ENCODE measurements around the gene KCNK15. TPM values are rescaled to one million over a fixed set of nuclear protein-coding genes. Genes with fewer than 3 reads are reported as not detected.

The KCNK15 gene
- total RNA-seq, 3 donors from 2014 or later (not counting 1 experiment from before 2014, with no cell fraction given): not detected

- peaks cover 9 to 10% of the 10 kb centered on the region in 2 donors for H3K27me3 Mint-ChIP-seq (ENCODE audit: low read depth in 2 of 2)
- intact Hi-C loops (cut with micrococcal nuclease): no loop called here
- WGBS (ENCODE audit: insufficient coverage): 89% methylated on average over 10 of the region's 10 CpGs
- no peak overlapping the region for H3K4me3 ChIP-seq (ENCODE audit: low read length)
- ATAC-seq: no peak
- H3K4me1 Mint-ChIP-seq: peaks cover 8 to 10% of the 10 kb centered on the region in 2 donors
- no peak for DNase-seq
- no peak for TF ChIP-seq CTCF (IDR thresholded peaks at IDR 0.05)
- H3K27ac Mint-ChIP-seq: no peak overlapping the region
- H3K9me3 Mint-ChIP-seq: no peaks in the 10 kb centered on the region
- no peaks in the 10 kb centered on the region for H3K36me3 Mint-ChIP-seq
- no peak overlapping the region for H3K27ac ChIP-seq (ENCODE audit: low read length)
- H3K4me1 ChIP-seq (ENCODE audit: control insufficient read depth, insufficient read depth, low read length): peaks cover 7% of the 10 kb centered on the region
- no peaks in the 10 kb centered on the region for H3K27me3 ChIP-seq (ENCODE audit: control insufficient read depth, insufficient read depth, low read length)
- H3K9me3 ChIP-seq (ENCODE audit: control insufficient read depth, insufficient read depth, low read length): no peaks in the 10 kb centered on the region
- no peak overlapping the region for H3K4me3 Mint-ChIP-seq
- no peaks in the 10 kb centered on the region for H3K36me3 ChIP-seq (ENCODE audit: control insufficient read depth, insufficient read depth, low read length)
Observed at GRCh38 chr20:44717986-44718385, 27.7 kb upstream of the KCNK15 start.

GRCh38 chr20:44719841-44720240 is 25.8 kb upstream of the KCNK15 start:
- H3K36me3 Mint-ChIP-seq: no peaks in the 10 kb centered on the region
- peaks cover 2% of the 10 kb centered on the region for H3K4me1 ChIP-seq (ENCODE audit: control insufficient read depth, insufficient read depth, low read length)
- no peaks in the 10 kb centered on the region for H3K27me3 ChIP-seq (ENCODE audit: control insufficient read depth, insufficient read depth, low read length)
- intact Hi-C loops (cut with micrococcal nuclease): no loop called here
- H3K36me3 ChIP-seq (ENCODE audit: control insufficient read depth, insufficient read depth, low read length): no peaks in the 10 kb centered on the region
- 91% methylated on average over 19 of the region's 19 CpGs for WGBS (ENCODE audit: insufficient coverage)
- H3K4me3 ChIP-seq (ENCODE audit: low read length): no peak overlapping the region
- peaks cover 0 to 10% of the 10 kb centered on the region in 2 donors for H3K4me1 Mint-ChIP-seq
- H3K9me3 ChIP-seq (ENCODE audit: control insufficient read depth, insufficient read depth, low read length): no peaks in the 10 kb centered on the region
- H3K27ac Mint-ChIP-seq: no peak overlapping the region
- no peak overlapping the region for H3K27ac ChIP-seq (ENCODE audit: low read length)
- peaks cover 0 to 6% of the 10 kb centered on the region in 2 donors for H3K27me3 Mint-ChIP-seq (ENCODE audit: low read depth in 2 of 2)
- no peak for TF ChIP-seq CTCF (IDR thresholded peaks at IDR 0.05)
- H3K4me3 Mint-ChIP-seq: no peak overlapping the region
- no peak for ATAC-seq
- H3K9me3 Mint-ChIP-seq: no peaks in the 10 kb centered on the region
- no peak for DNase-seq

GRCh38 chr20:44720621-44720996 is 25.1 kb upstream of the KCNK15 start:
- Histone ChIP-seq H3K4me1 (ENCODE audit: control insufficient read depth, insufficient read depth, low read length) (no peaks in the 10 kb centered on the region), H3K27ac (ENCODE audit: low read length) (no peak overlapping the region), H3K9me3 (ENCODE audit: control insufficient read depth, insufficient read depth, low read length) (no peaks in the 10 kb centered on the region), H3K36me3 (ENCODE audit: control insufficient read depth, insufficient read depth, low read length) (no peaks in the 10 kb centered on the region), H3K4me3 (ENCODE audit: low read length) (no peak overlapping the region), H3K27me3 (ENCODE audit: control insufficient read depth, insufficient read depth, low read length) (no peaks in the 10 kb centered on the region)
- no peak overlapping the region for H3K4me3 Mint-ChIP-seq
- H3K27me3 Mint-ChIP-seq (ENCODE audit: low read depth in 2 of 2): peaks cover 0 to 6% of the 10 kb centered on the region in 2 donors
- no peak for TF ChIP-seq CTCF (IDR thresholded peaks at IDR 0.05)
- no peak for ATAC-seq
- peaks cover 0 to 10% of the 10 kb centered on the region in 2 donors for H3K4me1 Mint-ChIP-seq
- no peaks in the 10 kb centered on the region for H3K36me3 Mint-ChIP-seq
- 96% methylated on average over 7 of the region's 7 CpGs for WGBS (ENCODE audit: insufficient coverage)
- no peaks in the 10 kb centered on the region for H3K9me3 Mint-ChIP-seq
- intact Hi-C loops (cut with micrococcal nuclease): no loop called here
- no peak overlapping the region for H3K27ac Mint-ChIP-seq
- no peak for DNase-seq

Data from natural killer cell (primary cell).